K562 (cell line): ENCODE results near the gene CDNF. TPM values are rescaled to one million over a fixed set of nuclear protein-coding genes. Genes with fewer than 3 reads are reported as not detected.
A peak's percentile ranks its signal among the peaks of the same experiment; 100 is the strongest.

Source experiments
- GTF2E2 ChIP-seq: fragments of 200-800 bp; sonication (Bioruptor generic); IDR thresholded peaks from 2 replicates; pipeline ENCODE4 v1.6.1; 2016; ENCODE audit warnings: missing genetic modification characterization, missing compliant biosample characterization
- ILF3 ChIP-seq: fragments of 450-650 bp; IDR thresholded peaks from 2 replicates; pipeline ENCODE4 v1.6.1; 2018; ENCODE audit warnings: antibody characterized with exemption, mild to moderate bottlenecking, moderate library complexity, borderline replicate concordance
- MAX ChIP-seq: sonication (generic); formaldehyde crosslinking; IDR thresholded peaks from 2 replicates; pipeline ENCODE4 v1.9.0; 2022; ENCODE audit warnings: mild to moderate bottlenecking, missing genetic modification reagents
- PATZ1 ChIP-seq: fragments of 250-450 bp; sonication (Bioruptor Pico); IDR thresholded peaks from 2 replicates; pipeline ENCODE4 v1.5.0; 2020; ENCODE audit warnings: mild to moderate bottlenecking, borderline replicate concordance
- SPI1 ChIP-seq: IDR thresholded peaks from 2 replicates; pipeline ENCODE4 v1.6.1; 2011; ENCODE audit warnings: low read depth, low read length, control low read depth, borderline replicate concordance
- ZBTB43 ChIP-seq: sonication (generic); formaldehyde crosslinking; IDR thresholded peaks from 2 replicates; pipeline ENCODE4 v1.8.0; 2023; ENCODE audit warnings: mild to moderate bottlenecking, missing genetic modification reagents
- ZNF695 ChIP-seq: fragments of 450-650 bp; formaldehyde crosslinking; IDR thresholded peaks from 2 replicates; pipeline ENCODE4 v1.4.0; 2020; ENCODE audit warnings: mild to moderate bottlenecking, moderate library complexity
- ZNF699 ChIP-seq: fragments of 250-450 bp; sonication (Bioruptor Pico); IDR thresholded peaks from 2 replicates; pipeline ENCODE4 v1.8.0; 2021; ENCODE audit warnings: mild to moderate bottlenecking, moderate library complexity; ENCODE audit not compliant: insufficient replicate concordance
- ZNF766 ChIP-seq: fragments of 200-800 bp; sonication (Bioruptor generic); conservative IDR thresholded peaks from 2 replicates; pipeline ENCODE4 v1.6.1; 2016; ENCODE audit warnings: missing genetic modification characterization, missing compliant biosample characterization
- ZNF79 ChIP-seq: fragments of 250-450 bp; sonication (Bioruptor Pico); IDR thresholded peaks from 2 replicates; pipeline ENCODE4 v1.4.0; 2020; ENCODE audit warnings: low read depth, mild to moderate bottlenecking, moderate library complexity
- polyA plus RNA-seq, 8 experiments: library from polyadenylated mRNA; depleted of rRNA in 4 of 8; stranded (reverse) in 5 of 8; unstranded in 3 of 8; fragments of >200 nt; fragmentation: Nextera tagmentation in 2 of 8; fragmentation: Illumina TruSeq in 1 of 8; extraction: Ambion mirVana in 2 of 8; extraction: Trizol in 1 of 8; gene quantifications; 2 replicates each; pipeline versions ENCODE4 v1.2.1 to v1.2.3, GENCODE V29; 2011 to 2014; ENCODE audit warnings: inconsistent platforms in 1 of 8, missing spikeins in 1 of 8
- total RNA-seq, 7 experiments: library from RNA; depleted of rRNA in 6 of 7; stranded (reverse); fragments of >200 nt in 6 of 7; fragmentation: Illumina TruSeq in 2 of 7; extraction: Trizol in 2 of 7; gene quantifications; 2 replicates each; pipeline versions ENCODE4 v1.2.1 to v1.2.3, GENCODE V29; 2011 to 2021; ENCODE audit warnings: low replicate concordance in 1 of 7

The CDNF gene
- total and polyA plus RNA-seq, 9 of the 15 experiments (the other 6 are each of a cell fraction or from before 2014, with no cell fraction given) = 0.18 to 1.6 (median 0.61) TPM

GRCh38 chr10:14820775-14821154, 17.1 kb downstream of the CDNF start (continued):
- TF ChIP-seq ZNF699 (CRISPR knock-in tag) = no peak
- TF ChIP-seq SPI1 = peak; percentile 66; the same call in 1 of the 2 replicates
- no peak for TF ChIP-seq ILF3
- TF ChIP-seq ZNF79 (CRISPR knock-in tag) = no peak
- TF ChIP-seq PATZ1 = no peak
- TF ChIP-seq ZNF695 = no peak
- no peak for TF ChIP-seq GTF2E2 (tag)
- no peak for TF ChIP-seq ZBTB43
- 0 out of 2 replicates have a peak, but pooled peaks have one; percentile 37 for TF ChIP-seq ZNF766 (CRISPR knock-in tag)
- no peak for TF ChIP-seq MAX (CRISPR knock-in tag)
- TF ChIP-seq, all 486 proteins: peak for 5
